ENCODE results near the gene PPM1D. TPM values are rescaled to one million over a fixed set of nuclear protein-coding genes. Genes with fewer than 3 reads are reported as not detected.
A peak's percentile ranks its signal among the peaks of the same experiment; 100 is the strongest.
"Not testable (repeated sequence)": the region's sequence is repeated elsewhere in the genome, so short reads cannot be mapped to it uniquely, and the experiment has no call there.

The PPM1D gene
- 10 to 100 TPM; 13.7 to 17.8 TPM for total RNA-seq

- Histone ChIP-seq H3K4me3 (peak within 1 kb of the TSS; percentile 98), H3K4me1 (ENCODE audit: control insufficient read depth in 1 of 2, low read depth in 2 of 2) (peaks cover 16 to 23% of the 10 kb centered on the region in 2 donors), H3K9me3 (no peaks in the 10 kb centered on the region), H3K27ac (peak within 1 kb of the TSS; percentile 95 to 99), H3K27me3 (replicated peaks; ENCODE audit: insufficient read depth) (no peaks in the 10 kb centered on the region), H3K36me3 (no peaks in the 10 kb centered on the region)
- ATAC-seq (ENCODE audit: insufficient number of reproducible peaks, low FRiP score, low read depth) (peak; percentile 95), DNase-seq (ENCODE audit: low spot score) (peak; percentile 98)
- no peak for TF ChIP-seq CTCF (IDR thresholded peaks at IDR 0.05)
Measured at GRCh38 chr17:60599620-60600489, at the start of gene PPM1D. PPM1D (plus strand) TSS chr17:60600193; CDS start chr17:60600415, 222 bp downstream.

DNA sequence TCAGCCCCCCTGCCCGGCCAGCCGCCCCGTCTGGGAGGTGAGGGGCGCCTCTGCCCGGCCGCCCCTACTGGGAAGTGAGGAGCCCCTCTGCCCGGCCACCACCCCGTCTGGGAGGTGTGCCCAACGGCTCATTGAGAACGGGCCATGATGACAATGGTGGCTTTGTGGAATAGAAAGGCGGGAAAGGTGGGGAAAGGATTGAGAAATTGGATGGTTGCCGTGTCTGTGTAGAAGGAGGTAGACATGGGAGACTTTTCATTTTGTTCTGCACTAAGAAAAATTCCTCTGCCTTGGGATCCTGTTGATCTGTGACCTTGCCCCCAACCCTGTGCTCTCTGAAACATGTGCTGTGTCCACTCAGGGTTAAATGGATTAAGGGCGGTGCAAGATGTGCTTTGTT lies 47.7 kb upstream of the PPM1D start:
- not testable (repeated sequence) for H3K36me3 ChIP-seq; H3K4me3 ChIP-seq; H3K27ac ChIP-seq; H3K4me1 ChIP-seq (ENCODE audit: control insufficient read depth in 1 of 2, low read depth in 2 of 2); ATAC-seq (ENCODE audit: insufficient number of reproducible peaks, low FRiP score, low read depth); H3K9me3 ChIP-seq; DNase-seq (ENCODE audit: low spot score); H3K27me3 ChIP-seq (replicated peaks; ENCODE audit: insufficient read depth)

- H3K9me3 ChIP-seq = no peaks in the 10 kb centered on the region
- H3K27me3 ChIP-seq (replicated peaks; ENCODE audit: insufficient read depth) = no peaks in the 10 kb centered on the region
- ATAC-seq (ENCODE audit: insufficient number of reproducible peaks, low FRiP score, low read depth) (no peak), DNase-seq (ENCODE audit: low spot score) (no peak)
- no peak overlapping the region for H3K27ac ChIP-seq
- H3K4me3 ChIP-seq = no peak overlapping the region
- no peak for TF ChIP-seq CTCF (IDR thresholded peaks at IDR 0.05)
- H3K4me1 ChIP-seq (ENCODE audit: control insufficient read depth in 1 of 2, low read depth in 2 of 2) = no peaks in the 10 kb centered on the region
- no peaks in the 10 kb centered on the region for H3K36me3 ChIP-seq
Measured at GRCh38 chr17:60554377-60554788, 45.6 kb upstream of the PPM1D start.

DNA sequence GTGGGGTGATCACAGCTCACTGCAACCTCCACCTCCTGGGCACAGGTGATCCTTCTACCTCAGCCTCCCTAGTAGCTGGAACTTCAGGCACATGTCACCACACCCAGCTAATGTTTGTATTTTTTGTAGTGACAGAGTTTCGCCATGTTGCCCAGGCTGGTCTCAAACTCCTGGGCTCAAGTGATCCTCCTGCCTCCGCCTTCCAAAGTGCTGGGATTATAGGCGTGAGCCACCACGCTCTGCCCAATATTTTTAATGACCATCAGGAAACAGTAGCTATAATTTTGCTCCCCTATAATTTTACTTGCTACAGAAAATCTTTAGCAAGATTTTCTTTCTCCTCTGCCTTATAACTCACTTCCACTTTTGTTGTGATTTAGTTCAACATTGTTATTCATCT lies 44.2 kb upstream of the PPM1D start:
- ATAC-seq (ENCODE audit: insufficient number of reproducible peaks, low FRiP score, low read depth) = no peak
- Histone ChIP-seq H3K36me3 (no peaks in the 10 kb centered on the region), H3K27me3 (replicated peaks; ENCODE audit: insufficient read depth) (no peaks in the 10 kb centered on the region), H3K9me3 (no peaks in the 10 kb centered on the region), H3K4me3 (no peak overlapping the region), H3K4me1 (ENCODE audit: control insufficient read depth in 1 of 2, low read depth in 2 of 2) (no peaks in the 10 kb centered on the region), H3K27ac (no peak overlapping the region)
- no peak for DNase-seq (ENCODE audit: low spot score)
- TF ChIP-seq CTCF (IDR thresholded peaks at IDR 0.05) = no peak

- no peak for DNase-seq (ENCODE audit: low spot score)
- no peak for ATAC-seq (ENCODE audit: insufficient number of reproducible peaks, low FRiP score, low read depth)
- TF ChIP-seq CTCF (IDR thresholded peaks at IDR 0.05) = no peak
Measured at GRCh38 chr17:60557805-60558204, 42.2 kb upstream of the PPM1D start.

More at GRCh38 chr17:60557805-60558204, 42.2 kb upstream of the PPM1D start:
- no peak overlapping the region for H3K4me3 ChIP-seq
- no peaks in the 10 kb centered on the region for H3K27me3 ChIP-seq (replicated peaks; ENCODE audit: insufficient read depth)
- no peaks in the 10 kb centered on the region for H3K36me3 ChIP-seq
- no peak overlapping the region for H3K27ac ChIP-seq
- no peaks in the 10 kb centered on the region for H3K9me3 ChIP-seq
- no peaks in the 10 kb centered on the region for H3K4me1 ChIP-seq (ENCODE audit: control insufficient read depth in 1 of 2, low read depth in 2 of 2)

Measured in thoracic aorta (tissue), 2 donors.